SK-N-MC (cell line): ENCODE measurements around the gene GNG8.

ENCODE experiments used
- DNase-seq: peaks from one replicate; pipeline ENCODE4 v3.0.0-alpha.2; 2011; ENCODE audit warnings: low read depth, low spot score
- H3K27ac ChIP-seq: fragments of 200-600 bp; sonication (generic); 2 replicates; pipeline ENCODE4 v1.5.1; 2016; ENCODE audit warnings: mixed run types
- H3K36me3 ChIP-seq: fragments of 200-600 bp; sonication (generic); 2 replicates; pipeline ENCODE4 v1.6.1; 2017; ENCODE audit warnings: antibody characterized with exemption, low read length, mixed read lengths; ENCODE audit not compliant: insufficient read depth
- H3K4me3 ChIP-seq: fragments of 200-600 bp; sonication (generic); 2 replicates; pipeline ENCODE4 v1.5.1; 2016
- H3K9ac ChIP-seq: fragments of 200-600 bp; sonication (generic); 2 replicates; pipeline ENCODE4 v1.8.0; 2017; ENCODE audit warnings: mixed run types, mixed read lengths; ENCODE audit not compliant: insufficient read length
- H3K9me3 ChIP-seq: fragments of 200-600 bp; sonication (generic); 2 replicates; pipeline ENCODE4 v1.6.1; 2017; ENCODE audit warnings: low read depth, mild to moderate bottlenecking, antibody characterized with exemption, low read length, moderate library complexity, mixed read lengths
- EZH2 ChIP-seq: fragments of 200-600 bp; sonication (generic); IDR thresholded peaks from one replicate; pipeline ENCODE4 v1.6.1; 2017; ENCODE audit warnings: antibody characterized with exemption
- FOXP2 ChIP-seq: optimal IDR thresholded peaks from 2 replicates; pipeline ENCODE3; 2011; ENCODE audit warnings: mild to moderate bottlenecking, moderate library complexity; ENCODE audit not compliant: insufficient read depth; ENCODE audit errors: extremely low read length, control extremely low read depth
- POLR2AphosphoS5 ChIP-seq: IDR thresholded peaks from 2 replicates; pipeline ENCODE4 v1.6.1; 2012; ENCODE audit warnings: mild to moderate bottlenecking, low read depth, low read length, borderline replicate concordance

The GNG8 gene

DNA sequence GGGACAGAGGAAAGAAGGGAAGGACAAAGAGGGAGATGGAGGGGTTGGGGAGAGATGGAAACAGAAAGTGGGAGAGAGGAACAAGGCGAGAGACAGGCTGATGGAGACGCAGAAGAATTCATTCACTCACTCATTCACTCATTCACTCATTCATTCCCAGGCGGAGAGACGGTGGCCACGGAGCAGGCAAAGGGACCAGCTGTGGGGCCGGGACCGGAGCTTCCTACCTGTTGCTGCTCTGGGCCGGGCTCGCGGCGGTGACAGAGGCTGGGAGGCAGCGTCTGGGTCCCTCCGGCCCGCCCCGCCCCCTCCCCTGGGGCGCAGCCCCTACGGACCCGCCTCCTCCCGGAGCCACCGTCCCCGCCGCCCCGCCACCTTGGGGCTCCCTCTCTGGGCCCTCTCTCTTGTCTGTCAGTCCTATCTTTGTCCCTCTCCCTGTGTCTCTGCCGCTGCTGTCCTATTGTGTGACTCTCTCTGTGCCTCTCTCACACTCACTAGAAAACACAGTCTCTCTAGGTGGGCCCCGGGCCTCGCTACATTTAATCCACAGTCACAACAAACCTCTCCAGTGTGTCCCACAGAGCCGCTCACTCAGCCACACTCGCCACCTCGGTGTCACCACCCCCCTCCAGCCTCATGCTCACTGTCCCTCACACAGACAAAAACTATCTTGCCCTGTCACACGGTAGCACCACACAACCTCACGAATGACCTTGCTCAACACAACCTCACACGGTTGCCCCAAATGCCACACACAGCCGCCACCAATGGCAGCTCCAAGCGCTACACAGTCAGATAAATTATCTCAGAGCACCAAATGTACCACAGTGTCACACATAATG, at the start of gene GNG8:
GNG8 (minus strand) TSS at position 283 of the 842 bp plus-strand sequence. CDS start 1,520 bp downstream, outside the sequence.
- TF ChIP-seq POLR2AphosphoS5 (no peak), EZH2 (no peak), FOXP2 (no peak)
- no peak for DNase-seq
- Histone ChIP-seq H3K9ac (no peak within 1 kb of the TSS), H3K36me3 (no peaks in the 10 kb centered on the region), H3K4me3 (no peak within 1 kb of the TSS), H3K27ac (no peak within 1 kb of the TSS), H3K9me3 (no peaks in the 10 kb centered on the region)

DNA sequence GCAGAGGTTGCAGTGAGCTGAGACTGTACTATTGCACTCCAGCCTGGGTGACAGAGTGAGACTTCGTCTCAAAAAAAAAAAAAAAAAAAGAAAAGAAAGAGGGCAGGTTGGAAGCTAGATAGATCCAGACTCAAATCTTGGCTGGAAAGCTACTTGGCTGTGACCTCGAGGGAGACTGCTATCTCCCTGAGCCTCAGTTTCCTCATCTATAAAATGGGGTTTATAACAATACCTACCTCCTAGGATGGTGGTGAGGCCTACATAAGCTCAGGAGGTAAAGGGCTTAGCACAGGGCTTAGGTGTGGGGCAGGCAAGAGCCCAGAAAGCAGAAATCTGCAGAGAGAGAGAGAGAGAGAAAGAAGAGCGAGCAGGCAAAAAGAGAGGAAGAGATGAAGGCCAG, 49.2 kb upstream of the GNG8 start:
- DNase-seq = no peak
- Histone ChIP-seq H3K9me3 (no peaks in the 10 kb centered on the region), H3K9ac (no peak overlapping the region), H3K36me3 (peaks cover 24% of the 10 kb centered on the region; the same call in 1 of the 2 replicates), H3K27ac (no peak overlapping the region), H3K4me3 (no peak overlapping the region)
- TF ChIP-seq FOXP2 (no peak), EZH2 (no peak), POLR2AphosphoS5 (no peak)

DNA sequence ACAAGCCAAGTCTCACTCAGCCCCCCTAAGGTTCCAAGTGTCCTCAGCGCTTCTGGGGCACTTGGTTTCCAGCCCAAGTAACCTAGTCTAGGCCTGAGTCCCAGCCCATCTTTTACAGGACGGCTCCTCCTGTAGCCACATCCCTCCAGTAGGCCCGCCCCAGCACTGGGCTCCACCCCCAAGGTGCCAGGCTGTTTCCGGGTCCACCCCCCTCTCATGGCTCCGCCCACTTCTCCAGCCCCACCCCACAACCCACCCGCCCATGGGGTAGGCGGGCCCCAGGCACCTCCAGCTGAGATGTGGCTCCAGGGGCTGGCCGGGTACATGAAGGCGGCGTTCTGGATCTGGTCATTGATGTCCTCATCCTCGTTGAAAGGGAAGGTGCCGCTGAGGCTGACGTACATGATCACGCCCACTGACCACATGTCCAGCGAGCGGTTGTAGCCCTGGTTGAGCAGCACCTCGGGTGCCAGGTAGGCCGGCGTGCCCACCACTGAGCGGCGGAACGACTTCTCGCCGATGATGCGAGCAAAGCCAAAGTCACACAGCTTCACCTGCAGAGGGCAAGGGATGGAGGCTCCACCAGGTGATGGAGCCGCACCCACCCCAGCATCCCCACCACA, 42.2 kb upstream of the GNG8 start:
- peaks cover 11% of the 10 kb centered on the region; the same call in 1 of the 2 replicates for H3K36me3 ChIP-seq
- no peak for DNase-seq

DNA sequence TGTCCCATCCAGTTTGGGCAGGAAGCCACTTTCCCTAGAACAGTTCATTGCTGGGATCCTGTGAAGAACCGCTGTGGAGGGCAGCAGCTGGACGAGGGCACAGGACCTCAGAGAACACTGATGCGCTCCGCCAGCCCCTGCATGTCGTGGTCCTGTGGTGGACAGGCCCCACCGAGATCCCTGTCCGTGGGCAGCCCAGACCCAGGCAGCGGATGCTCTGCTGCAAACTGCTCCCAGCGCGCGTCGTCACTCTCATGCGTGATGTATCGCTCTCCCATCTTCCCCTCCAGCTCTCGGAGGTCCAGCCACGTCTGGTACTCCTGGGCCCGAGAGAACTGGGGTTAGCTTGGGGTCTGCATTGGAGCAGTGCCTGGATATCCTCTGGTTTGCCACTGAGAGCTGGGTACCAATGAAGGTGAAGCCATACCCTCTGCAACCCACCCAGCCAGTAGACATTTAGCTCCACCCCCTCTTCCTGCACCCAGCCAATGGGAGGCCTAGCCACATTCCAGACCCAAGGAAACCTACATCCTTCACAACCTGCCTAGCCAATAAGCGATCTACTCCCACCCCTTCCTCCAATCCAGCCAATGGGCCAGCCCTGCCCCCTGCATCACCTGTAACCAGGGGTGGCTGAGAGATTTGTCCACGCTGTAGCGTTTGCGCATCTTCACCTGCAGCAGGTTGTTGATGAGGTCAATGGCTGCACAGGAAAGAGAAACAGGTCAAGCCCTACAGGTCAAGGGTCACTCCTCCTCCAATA, 38.6 kb upstream of the GNG8 start:
- Histone ChIP-seq H3K4me3 (no peak overlapping the region), H3K9ac (no peak overlapping the region), H3K27ac (no peak overlapping the region), H3K9me3 (no peaks in the 10 kb centered on the region), H3K36me3 (peaks cover 11% of the 10 kb centered on the region; the same call in 1 of the 2 replicates)
- no peak for TF ChIP-seq POLR2AphosphoS5
- no peak for TF ChIP-seq FOXP2
- TF ChIP-seq EZH2 = no peak
- no peak for DNase-seq

More for the DNA sequence above, 42.2 kb upstream of the GNG8 start:
- TF ChIP-seq EZH2 (no peak), POLR2AphosphoS5 (no peak)
- Histone ChIP-seq H3K9ac (no peak overlapping the region), H3K27ac (no peak overlapping the region), H3K9me3 (no peaks in the 10 kb centered on the region), H3K4me3 (no peak overlapping the region)

DNA sequence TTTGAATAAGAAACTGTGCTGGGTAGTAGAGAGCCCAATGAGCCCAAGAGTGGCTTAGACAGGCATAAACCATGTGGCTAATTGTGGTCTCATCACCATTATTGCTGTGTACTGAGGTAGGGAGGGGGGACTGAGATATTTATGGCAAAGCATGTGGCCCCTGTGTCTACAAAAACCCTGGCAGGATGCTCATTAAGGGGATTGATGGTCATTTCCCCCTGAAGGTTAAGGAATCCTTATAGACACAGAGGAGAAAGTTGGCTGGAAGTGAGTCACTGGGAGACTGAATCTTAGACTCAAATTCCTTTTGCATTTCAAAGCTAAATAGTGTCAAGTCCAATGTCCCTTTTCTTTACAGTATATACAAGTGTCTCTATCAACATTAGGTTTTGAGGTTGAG, 34.8 kb upstream of the GNG8 start:
- H3K36me3 ChIP-seq = peaks cover 11% of the 10 kb centered on the region; the same call in 1 of the 2 replicates
- no peak overlapping the region for H3K27ac ChIP-seq
- H3K4me3 ChIP-seq = no peak overlapping the region
- no peaks in the 10 kb centered on the region for H3K9me3 ChIP-seq
- no peak for TF ChIP-seq FOXP2
- TF ChIP-seq EZH2 = no peak
- no peak for TF ChIP-seq POLR2AphosphoS5
- no peak overlapping the region for H3K9ac ChIP-seq
- DNase-seq = no peak

DNA sequence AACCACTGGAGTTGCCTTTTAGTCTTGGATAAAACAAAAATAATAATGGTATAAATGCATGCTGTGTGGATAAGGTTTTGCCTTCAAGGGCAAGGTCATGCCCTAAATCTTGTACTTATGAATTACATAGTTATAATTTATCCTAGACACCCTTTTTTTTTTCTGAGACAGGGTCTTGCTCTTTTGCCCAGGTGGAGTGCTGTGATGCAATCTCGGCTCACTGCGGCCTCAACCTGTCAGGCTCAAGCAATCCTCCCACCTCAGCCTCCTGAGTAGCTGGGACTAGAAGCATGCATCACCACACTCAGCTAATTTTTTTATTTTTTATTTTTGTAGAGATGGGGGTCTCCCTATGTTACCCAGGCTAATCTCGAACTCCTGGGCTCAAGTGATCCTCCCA, 32.7 kb upstream of the GNG8 start:
- no peaks in the 10 kb centered on the region; the same call in 1 of the 2 replicates for H3K36me3 ChIP-seq
- TF ChIP-seq EZH2 (no peak), FOXP2 (no peak), POLR2AphosphoS5 (no peak)
- H3K27ac ChIP-seq = no peak overlapping the region
- no peak overlapping the region for H3K4me3 ChIP-seq
- DNase-seq = no peak
- no peak overlapping the region for H3K9ac ChIP-seq
- no peaks in the 10 kb centered on the region for H3K9me3 ChIP-seq

DNA sequence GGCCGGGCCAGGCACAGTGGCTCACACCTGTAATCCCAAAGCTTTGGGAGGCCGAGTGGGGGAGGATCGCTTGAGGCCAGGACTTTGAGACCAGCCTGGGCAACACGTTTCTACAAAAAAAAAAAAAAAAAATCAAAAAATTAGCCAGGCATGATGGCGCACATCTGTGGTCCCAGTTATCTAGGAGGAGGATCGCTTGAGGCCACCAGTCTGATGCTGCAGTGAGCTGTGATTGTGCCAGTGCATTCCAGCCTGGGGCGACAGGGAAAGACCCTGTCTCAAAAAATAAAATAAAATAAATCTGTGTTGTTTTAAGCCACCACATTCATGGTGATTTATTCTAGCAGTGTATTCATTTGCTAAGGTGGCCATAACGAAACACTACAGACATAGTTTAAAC, 29.1 kb upstream of the GNG8 start:
- Histone ChIP-seq H3K9ac (no peak overlapping the region), H3K9me3 (no peaks in the 10 kb centered on the region), H3K4me3 (no peak overlapping the region), H3K36me3 (no peaks in the 10 kb centered on the region), H3K27ac (no peak overlapping the region)
- no peak for TF ChIP-seq EZH2
- TF ChIP-seq FOXP2 = no peak
- no peak for TF ChIP-seq POLR2AphosphoS5
- no peak for DNase-seq
